A673 (cell line): Measurements from ENCODE around the gene P2RX1. TPM values are rescaled to one million over a fixed set of nuclear protein-coding genes. Genes with fewer than 3 reads are reported as not detected.

Experiments used
- BruUV-seq: library from RNA; stranded (reverse); fragments of 400-500 nt; replicated peaks from 2 replicates; lab custom pipeline; 2021; lab: Mats Ljungman, UMichigan
- CTCF ChIA-PET: fragments of 300-600 bp; sonication (Branson Sonifier 250); formaldehyde crosslinking; loops from one replicate; lab custom pipeline; 2022; ENCODE audit warnings: antibody characterized with exemption; lab: Charles Lee
- POLR2A ChIA-PET: fragments of 300-600 bp; sonication (Branson Sonifier 250); formaldehyde crosslinking; loops from one replicate; lab custom pipeline; 2022; ENCODE audit warnings: antibody characterized with exemption; ENCODE audit not compliant: low non-redundant PET; lab: Charles Lee
- DNase-seq: peaks from one replicate; pipeline ENCODE4 v3.0.0-alpha.2; 2015; ENCODE audit warnings: low spot score
- H3K27ac ChIP-seq: fragments of 200-600 bp; sonication (generic); 2 replicates; pipeline ENCODE4 v1.5.1; 2016; ENCODE audit warnings: mixed run types, low read depth, mild to moderate bottlenecking, mixed read lengths, antibody characterized with exemption, low read length; ENCODE audit not compliant: poor library complexity, severe bottlenecking
- H3K27me3 ChIP-seq: fragments of 200-600 bp; sonication (generic); replicated peaks from 2 replicates; pipeline ENCODE4 v1.6.1; 2017; ENCODE audit warnings: mixed run types, low read depth, mild to moderate bottlenecking, mixed read lengths, antibody characterized with exemption, low read length; ENCODE audit not compliant: insufficient read depth, poor library complexity
- H3K36me3 ChIP-seq: fragments of 200-600 bp; sonication (generic); 2 replicates; pipeline ENCODE4 v1.6.1; 2016; ENCODE audit warnings: mixed run types, mild to moderate bottlenecking, mixed read lengths, antibody characterized with exemption, low read length; ENCODE audit not compliant: insufficient read depth, poor library complexity, severe bottlenecking
- H3K4me1 ChIP-seq: fragments of 200-600 bp; sonication (generic); 2 replicates; pipeline ENCODE4 v1.6.1; 2017; ENCODE audit warnings: mixed run types, mild to moderate bottlenecking, mixed read lengths, antibody characterized with exemption, low read length; ENCODE audit not compliant: insufficient read depth, poor library complexity, severe bottlenecking
- H3K4me3 ChIP-seq: fragments of 200-600 bp; sonication (generic); 2 replicates; pipeline ENCODE4 v1.5.1; 2016; ENCODE audit warnings: low read depth, mixed run types, mild to moderate bottlenecking, mixed read lengths, low read length; ENCODE audit not compliant: poor library complexity, severe bottlenecking
- H3K9me3 ChIP-seq: fragments of 200-600 bp; sonication (generic); 2 replicates; pipeline ENCODE4 v1.6.1; 2016; ENCODE audit warnings: mixed run types, low read depth, mild to moderate bottlenecking, mixed read lengths, antibody characterized with exemption, low read length; ENCODE audit not compliant: poor library complexity, severe bottlenecking
- EZH2 ChIP-seq: fragments of 200-600 bp; sonication (generic); IDR thresholded peaks from 2 replicates; pipeline ENCODE4 v1.6.1; 2017; ENCODE audit warnings: borderline replicate concordance, low read depth, mild to moderate bottlenecking, mixed read lengths, antibody characterized with exemption, low read length; ENCODE audit not compliant: poor library complexity, severe bottlenecking
- intact Hi-C: fragments of 100-400 bp; cut with micrococcal nuclease; formaldehyde crosslinking; loops from one replicate; pipeline ENCODE4 v1.10.0; 2022; ENCODE audit not compliant: unreplicated experiment
- total RNA-seq: library from RNA; stranded (reverse); gene quantifications from 2 replicates; pipeline ENCODE4 v1.2.3, GENCODE V29; 2021
- TF ChIP-seq, protein P1 (sequence below): fragments of 300-800, 200-600 bp; sonication (generic); conservative IDR thresholded peaks from 2 replicates; pipeline ENCODE4 v1.5.1; 2017; ENCODE audit warnings: low read depth, mild to moderate bottlenecking, antibody characterized with exemption, low read length, moderate library complexity, mixed read lengths

Gene P2RX1
- total RNA-seq, 1 experiment from 2014 or later: 0.24 TPM

- TF ChIP-seq EZH2: no peak
- TF ChIP-seq, protein P1, sequence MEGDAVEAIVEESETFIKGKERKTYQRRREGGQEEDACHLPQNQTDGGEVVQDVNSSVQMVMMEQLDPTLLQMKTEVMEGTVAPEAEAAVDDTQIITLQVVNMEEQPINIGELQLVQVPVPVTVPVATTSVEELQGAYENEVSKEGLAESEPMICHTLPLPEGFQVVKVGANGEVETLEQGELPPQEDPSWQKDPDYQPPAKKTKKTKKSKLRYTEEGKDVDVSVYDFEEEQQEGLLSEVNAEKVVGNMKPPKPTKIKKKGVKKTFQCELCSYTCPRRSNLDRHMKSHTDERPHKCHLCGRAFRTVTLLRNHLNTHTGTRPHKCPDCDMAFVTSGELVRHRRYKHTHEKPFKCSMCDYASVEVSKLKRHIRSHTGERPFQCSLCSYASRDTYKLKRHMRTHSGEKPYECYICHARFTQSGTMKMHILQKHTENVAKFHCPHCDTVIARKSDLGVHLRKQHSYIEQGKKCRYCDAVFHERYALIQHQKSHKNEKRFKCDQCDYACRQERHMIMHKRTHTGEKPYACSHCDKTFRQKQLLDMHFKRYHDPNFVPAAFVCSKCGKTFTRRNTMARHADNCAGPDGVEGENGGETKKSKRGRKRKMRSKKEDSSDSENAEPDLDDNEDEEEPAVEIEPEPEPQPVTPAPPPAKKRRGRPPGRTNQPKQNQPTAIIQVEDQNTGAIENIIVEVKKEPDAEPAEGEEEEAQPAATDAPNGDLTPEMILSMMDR: no peak
- BruUV-seq: no TSS peak
- no peaks in the 10 kb centered on the region for H3K9me3 ChIP-seq
- no peak for DNase-seq
- CTCF ChIA-PET: no interaction called here
- no peak overlapping the region for H3K4me3 ChIP-seq
- H3K36me3 ChIP-seq: no peaks in the 10 kb centered on the region
- H3K27ac ChIP-seq: no peak overlapping the region
- peaks cover 5% of the 10 kb centered on the region for H3K4me1 ChIP-seq
- intact Hi-C loops: no loop called here
- POLR2A ChIA-PET: no interaction called here
- no peaks in the 10 kb centered on the region for H3K27me3 ChIP-seq
These were observed 5.4 kb upstream of the P2RX1 start for GRCh38 chr17:3921502-3922319.

DNA sequence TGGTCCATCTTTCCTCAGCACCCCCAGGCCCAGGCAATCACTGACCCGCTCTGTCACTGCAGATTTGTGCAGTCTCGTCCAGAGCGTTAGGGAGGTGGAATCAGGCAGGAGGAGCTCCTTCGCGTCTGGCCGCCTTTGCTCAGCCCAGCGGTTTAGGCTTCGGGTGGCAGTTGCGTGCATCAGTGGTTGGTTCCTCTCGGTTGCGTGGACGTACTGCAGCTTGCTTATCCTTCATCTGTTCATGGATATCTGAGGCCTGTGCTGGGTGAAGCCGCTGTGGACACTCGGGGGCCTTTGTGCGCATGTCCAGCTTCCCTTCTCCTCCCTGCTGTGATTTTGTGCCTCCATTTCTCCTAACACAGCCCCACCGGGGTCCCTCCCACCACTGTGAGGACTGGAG lies 4.7 kb upstream of the P2RX1 start:
- H3K9me3 ChIP-seq: no peaks in the 10 kb centered on the region
- no peak overlapping the region for H3K27ac ChIP-seq
- DNase-seq: no peak
- TF ChIP-seq, protein P1: no peak
- no peak for TF ChIP-seq EZH2
- CTCF ChIA-PET: no interaction called here
- H3K4me1 ChIP-seq: peaks cover 9% of the 10 kb centered on the region
- POLR2A ChIA-PET: no interaction called here
- no TSS peak for BruUV-seq
- no peaks in the 10 kb centered on the region for H3K36me3 ChIP-seq
- intact Hi-C loops: no loop called here
- no peak overlapping the region for H3K4me3 ChIP-seq
- H3K27me3 ChIP-seq: no peaks in the 10 kb centered on the region

DNA sequence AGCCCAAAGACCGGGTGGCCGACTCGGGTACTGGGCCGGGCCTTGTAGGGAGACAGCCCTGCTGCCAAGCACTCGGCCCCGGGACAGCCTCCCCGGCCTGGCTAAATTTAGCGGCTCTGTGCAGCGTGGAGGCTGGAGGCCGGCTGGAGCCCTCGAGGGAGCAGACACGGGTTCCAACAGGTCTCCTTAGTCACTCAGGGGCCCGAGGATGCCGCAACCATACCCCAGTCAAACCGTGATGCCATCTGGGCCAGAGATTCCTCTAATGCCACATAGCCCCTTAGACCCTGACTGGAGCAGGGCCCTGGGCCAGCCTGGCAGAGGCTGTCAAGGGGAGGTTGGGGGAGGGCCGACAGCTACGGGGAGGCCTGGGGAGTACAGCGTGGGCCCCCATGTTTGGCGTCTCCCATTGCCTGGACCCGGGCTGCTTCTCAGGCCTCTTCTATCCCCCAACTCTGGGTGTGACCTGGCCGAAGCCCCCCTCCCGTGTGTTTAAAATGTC lies 2.9 kb upstream of the P2RX1 start:
- POLR2A ChIA-PET: no interaction called here
- intact Hi-C loops: loop anchor here (10.0 kb wide), 3 partner anchors 156 to 496 kb away; no protein-coding TSS in a partner anchor

More for the DNA sequence above, 2.9 kb upstream of the P2RX1 start:
- H3K27me3 ChIP-seq: no peaks in the 10 kb centered on the region
- DNase-seq: no peak
- H3K9me3 ChIP-seq: no peaks in the 10 kb centered on the region
- CTCF ChIA-PET: no interaction called here
- H3K4me1 ChIP-seq: peaks cover 9% of the 10 kb centered on the region
- no peak for TF ChIP-seq EZH2
- TF ChIP-seq, protein P1: no peak
- H3K36me3 ChIP-seq: no peaks in the 10 kb centered on the region
- H3K27ac ChIP-seq: no peak overlapping the region
- BruUV-seq: no TSS peak
- H3K4me3 ChIP-seq: no peak overlapping the region
